ENCODE measurements around the gene FIGN.

The FIGN gene

DNA sequence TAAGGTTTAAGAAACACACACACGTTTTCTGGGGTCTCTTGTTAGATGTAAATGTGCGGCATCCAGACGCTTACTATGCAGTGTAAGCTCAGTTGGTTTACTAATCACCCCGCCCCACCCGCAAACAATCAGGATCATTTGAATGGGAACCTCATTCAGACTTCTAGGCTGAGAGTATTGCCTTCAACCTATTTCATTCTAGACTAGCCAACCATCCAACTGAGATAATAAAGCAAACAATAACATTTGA lies 1.3 kb upstream of the FIGN start:
- Histone ChIP-seq H3K36me3 (ENCODE audit: control insufficient read depth in 2 of 2, insufficient read depth in 2 of 2, low read length in 2 of 2) (no peaks in the 10 kb centered on the region), H3K27me3 (ENCODE audit: control insufficient read depth in 1 of 2, insufficient read depth in 2 of 2, low read length in 2 of 2) (peaks cover 0 to 8% of the 10 kb centered on the region in 2 donors), H3K9me3 (ENCODE audit: control insufficient read depth in 2 of 2, low read length in 2 of 2) (no peaks in the 10 kb centered on the region), H3K4me3 (ENCODE audit: low read length in 2 of 2) (peak overlapping the region; percentile 37 to 83), H3K27ac (ENCODE audit: low read length) (peak overlapping the region; percentile 66), H3K9ac (ENCODE audit: low read length in 2 of 2) (peak overlapping the region; percentile 24 to 51), H3K4me1 (ENCODE audit: control insufficient read depth, insufficient read depth, low read length) (no peaks in the 10 kb centered on the region)

DNA sequence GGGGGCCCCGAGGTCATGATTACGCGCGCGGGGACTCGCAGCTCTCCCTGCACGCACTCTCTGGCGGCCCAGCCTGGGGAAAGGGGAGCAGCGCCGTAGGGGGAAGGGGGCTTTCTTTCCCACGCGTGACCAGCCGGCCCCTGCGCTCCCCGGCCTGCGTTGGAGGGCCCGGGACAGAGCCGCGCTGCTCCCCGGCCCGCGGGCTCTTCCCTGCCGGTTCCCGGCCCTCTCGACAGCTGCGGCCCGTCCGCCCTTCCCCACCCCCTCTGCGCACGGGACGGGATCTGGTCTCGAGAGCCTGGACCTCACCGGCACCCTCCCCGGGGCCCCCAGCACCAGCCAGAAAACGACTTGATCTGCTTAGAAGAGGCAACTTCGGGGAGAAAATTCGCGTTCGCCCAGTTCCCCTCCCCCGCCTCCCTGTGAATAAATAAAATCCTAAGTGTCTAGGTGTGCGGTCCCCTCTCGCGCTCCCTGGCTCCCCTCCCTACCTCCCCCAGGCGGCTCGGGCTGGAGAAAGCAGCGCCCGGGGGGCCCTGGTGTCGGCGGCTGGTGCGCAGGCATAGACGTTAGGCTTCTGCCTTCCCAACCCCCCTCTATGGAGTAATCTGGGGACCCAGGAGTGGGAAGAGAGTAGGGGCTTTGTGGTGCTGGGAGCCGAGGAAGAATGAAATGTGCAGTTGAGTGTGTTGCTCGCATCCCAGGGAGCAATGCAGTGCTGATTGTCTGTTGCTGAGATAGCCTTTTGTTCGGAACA lies 803 bp upstream of the FIGN start:
- Histone ChIP-seq H3K4me3 (ENCODE audit: low read length in 2 of 2) (peak overlapping the region; percentile 37 to 83), H3K36me3 (ENCODE audit: control insufficient read depth in 2 of 2, insufficient read depth in 2 of 2, low read length in 2 of 2) (no peaks in the 10 kb centered on the region), H3K9ac (ENCODE audit: low read length in 2 of 2) (peak overlapping the region; percentile 24 to 51), H3K27ac (ENCODE audit: low read length) (peak overlapping the region; percentile 66), H3K27me3 (ENCODE audit: control insufficient read depth in 1 of 2, insufficient read depth in 2 of 2, low read length in 2 of 2) (peaks cover 0 to 8% of the 10 kb centered on the region in 2 donors), H3K9me3 (ENCODE audit: control insufficient read depth in 2 of 2, low read length in 2 of 2) (no peaks in the 10 kb centered on the region), H3K4me1 (ENCODE audit: control insufficient read depth, insufficient read depth, low read length) (no peaks in the 10 kb centered on the region)

DNA sequence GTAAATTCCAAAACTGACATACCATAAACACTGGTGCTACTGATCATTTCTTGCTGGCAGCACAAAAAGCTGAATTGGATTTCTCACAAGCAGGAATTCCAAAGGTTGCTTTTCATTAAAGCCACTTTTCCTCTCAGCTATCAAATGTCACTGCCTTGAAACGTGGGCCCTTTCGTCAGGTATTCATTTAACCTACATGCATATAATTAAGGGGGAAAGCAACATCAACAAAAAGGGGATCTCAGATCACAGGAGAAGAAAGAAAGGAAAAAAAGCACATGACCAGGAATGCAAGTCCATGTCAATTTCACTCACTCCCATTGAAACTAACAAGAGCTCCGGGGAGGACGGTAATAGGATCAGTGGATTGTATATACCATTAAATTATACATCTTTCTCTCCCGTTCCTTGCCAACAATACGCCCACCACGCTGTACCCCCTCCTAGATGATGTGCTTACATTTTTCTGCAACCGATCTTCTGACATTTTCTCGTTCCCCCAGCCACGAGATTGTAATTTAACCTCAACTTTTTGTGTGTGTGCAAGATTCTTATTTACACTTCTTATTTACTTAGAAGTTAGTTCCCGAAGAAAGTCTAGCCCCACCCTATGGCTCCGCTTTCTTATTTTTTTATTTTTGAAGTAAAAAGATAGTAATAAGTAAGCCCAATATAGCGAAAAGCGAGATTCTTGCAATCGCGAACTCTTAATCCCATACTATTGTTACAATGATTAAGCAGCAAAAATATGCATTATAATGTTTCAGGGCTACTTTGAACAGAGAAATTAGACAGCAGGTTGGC lies 725 bp downstream of the FIGN start:
- peak overlapping the region; percentile 37 to 83 for H3K4me3 ChIP-seq (ENCODE audit: low read length in 2 of 2)
- no peak overlapping the region for H3K27ac ChIP-seq (ENCODE audit: low read length)
- no peaks in the 10 kb centered on the region for H3K36me3 ChIP-seq (ENCODE audit: control insufficient read depth in 2 of 2, insufficient read depth in 2 of 2, low read length in 2 of 2)
- peak overlapping the region; percentile 24 to 72 for H3K9ac ChIP-seq (ENCODE audit: low read length in 2 of 2)
- no peaks in the 10 kb centered on the region for H3K9me3 ChIP-seq (ENCODE audit: control insufficient read depth in 2 of 2, low read length in 2 of 2)
- peaks cover 0 to 8% of the 10 kb centered on the region in 2 donors for H3K27me3 ChIP-seq (ENCODE audit: control insufficient read depth in 1 of 2, insufficient read depth in 2 of 2, low read length in 2 of 2)
- H3K4me1 ChIP-seq (ENCODE audit: control insufficient read depth, insufficient read depth, low read length), result no peaks in the 10 kb centered on the region

DNA sequence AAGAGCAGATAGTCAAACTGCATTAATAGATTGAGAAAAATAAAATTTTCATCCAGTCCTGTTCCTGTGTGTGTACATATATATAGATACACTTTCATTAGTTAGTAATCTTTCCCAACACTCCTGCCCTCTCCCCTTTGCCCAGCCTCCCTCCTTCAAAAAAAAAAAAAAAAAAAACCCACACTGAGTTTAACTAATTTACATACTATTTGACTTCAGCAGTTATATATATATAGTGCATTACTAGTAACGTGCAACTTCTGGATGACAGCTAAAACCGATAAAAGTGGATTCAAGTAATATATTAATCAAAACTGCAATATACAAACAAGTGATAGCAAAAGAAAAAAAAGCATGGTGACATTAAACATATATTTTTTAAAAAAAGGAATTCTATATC lies 1.4 kb downstream of the FIGN start:
- peak overlapping the region in 1 of 2 donors; percentile 83 for H3K4me3 ChIP-seq (ENCODE audit: low read length in 2 of 2)
- no peak overlapping the region for H3K9ac ChIP-seq (ENCODE audit: low read length in 2 of 2)
- no peaks in the 10 kb centered on the region for H3K9me3 ChIP-seq (ENCODE audit: control insufficient read depth in 2 of 2, low read length in 2 of 2)
- no peaks in the 10 kb centered on the region for H3K36me3 ChIP-seq (ENCODE audit: control insufficient read depth in 2 of 2, insufficient read depth in 2 of 2, low read length in 2 of 2)
- H3K27me3 ChIP-seq (ENCODE audit: control insufficient read depth in 1 of 2, insufficient read depth in 2 of 2, low read length in 2 of 2), result peaks cover 0 to 8% of the 10 kb centered on the region in 2 donors
- H3K27ac ChIP-seq (ENCODE audit: low read length), result no peak overlapping the region
- H3K4me1 ChIP-seq (ENCODE audit: control insufficient read depth, insufficient read depth, low read length), result no peaks in the 10 kb centered on the region

DNA sequence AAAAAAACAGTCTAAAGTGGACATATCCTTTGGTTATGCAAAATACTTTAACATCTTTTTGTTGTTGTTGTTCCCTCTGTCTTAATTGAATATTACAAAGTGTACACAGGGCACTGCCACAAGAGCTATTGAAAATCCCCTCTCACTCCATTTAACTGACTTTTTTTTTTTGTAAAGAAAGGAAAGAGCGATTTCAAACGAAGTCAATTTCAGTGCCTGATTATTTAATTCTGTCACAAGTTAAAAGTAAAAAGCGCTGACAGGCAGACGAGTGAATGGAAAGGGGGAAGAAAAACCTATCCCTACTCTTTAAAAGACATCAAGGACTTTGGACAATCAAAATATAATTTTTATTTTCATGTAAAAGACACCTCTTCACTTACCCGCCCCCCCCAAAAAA lies 1.9 kb downstream of the FIGN start:
- Histone ChIP-seq H3K4me1 (ENCODE audit: control insufficient read depth, insufficient read depth, low read length) (no peaks in the 10 kb centered on the region), H3K4me3 (ENCODE audit: low read length in 2 of 2) (peak overlapping the region in 1 of 2 donors; percentile 83), H3K27ac (ENCODE audit: low read length) (peak overlapping the region; percentile 47), H3K36me3 (ENCODE audit: control insufficient read depth in 2 of 2, insufficient read depth in 2 of 2, low read length in 2 of 2) (no peaks in the 10 kb centered on the region), H3K9ac (ENCODE audit: low read length in 2 of 2) (no peak overlapping the region), H3K9me3 (ENCODE audit: control insufficient read depth in 2 of 2, low read length in 2 of 2) (no peaks in the 10 kb centered on the region), H3K27me3 (ENCODE audit: control insufficient read depth in 1 of 2, insufficient read depth in 2 of 2, low read length in 2 of 2) (peaks cover 0 to 8% of the 10 kb centered on the region in 2 donors)

DNA sequence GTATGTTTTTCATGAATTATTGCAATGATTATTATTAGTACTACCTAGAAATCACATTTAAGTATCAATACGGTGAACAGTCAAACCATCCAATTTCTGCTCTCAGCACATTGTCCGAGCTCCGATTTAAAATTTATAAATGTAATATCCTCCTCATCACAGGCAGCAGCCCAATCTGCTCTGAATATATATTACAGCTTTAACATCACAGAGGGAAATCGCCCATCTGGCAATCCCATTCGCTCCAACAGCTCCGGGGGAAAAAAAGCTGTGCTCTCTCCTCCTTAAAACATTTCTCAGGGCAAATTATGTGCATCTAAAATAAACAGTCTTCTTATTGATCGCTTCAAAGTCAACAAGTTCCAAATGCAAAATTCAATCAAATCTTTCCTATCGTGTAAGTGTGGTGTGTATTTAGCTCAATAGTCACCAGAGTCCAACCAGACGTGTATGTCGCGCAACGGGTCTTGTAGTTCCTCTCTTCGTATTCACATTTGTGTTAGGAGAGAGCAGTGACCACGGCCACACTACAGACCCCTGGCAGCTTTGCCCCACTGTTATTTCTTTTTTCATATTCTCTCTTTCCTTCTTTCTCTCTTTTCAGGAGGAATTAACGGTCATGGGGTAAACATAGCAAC lies 2.4 kb downstream of the FIGN start:
- no peaks in the 10 kb centered on the region for H3K36me3 ChIP-seq (ENCODE audit: control insufficient read depth in 2 of 2, insufficient read depth in 2 of 2, low read length in 2 of 2)
- H3K9me3 ChIP-seq (ENCODE audit: control insufficient read depth in 2 of 2, low read length in 2 of 2), result no peaks in the 10 kb centered on the region
- H3K9ac ChIP-seq (ENCODE audit: low read length in 2 of 2), result peak overlapping the region in 1 of 2 donors; percentile 48
- no peaks in the 10 kb centered on the region for H3K4me1 ChIP-seq (ENCODE audit: control insufficient read depth, insufficient read depth, low read length)
- peak overlapping the region in 1 of 2 donors; percentile 50 for H3K4me3 ChIP-seq (ENCODE audit: low read length in 2 of 2)
- H3K27me3 ChIP-seq (ENCODE audit: control insufficient read depth in 1 of 2, insufficient read depth in 2 of 2, low read length in 2 of 2), result peaks cover 0 to 8% of the 10 kb centered on the region in 2 donors
- H3K27ac ChIP-seq (ENCODE audit: low read length), result peak overlapping the region; percentile 47

DNA sequence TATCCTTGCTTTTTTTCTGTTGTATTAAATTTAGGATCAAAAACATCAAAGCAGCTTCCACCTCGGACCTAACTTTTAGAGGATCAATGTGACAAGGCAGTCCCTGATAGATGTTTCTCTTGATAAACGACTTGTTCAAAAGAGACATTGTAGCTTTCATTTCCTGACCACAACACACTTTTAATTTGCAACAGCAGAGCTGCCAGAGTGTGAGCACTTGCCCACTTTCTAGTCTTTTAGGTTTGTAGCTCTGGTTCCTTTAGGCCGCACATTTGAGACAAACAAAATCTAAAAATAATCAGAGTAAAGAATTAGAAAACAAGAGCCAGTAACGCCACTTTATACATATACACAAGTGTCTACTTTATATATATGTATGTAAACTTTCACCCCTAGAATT lies 3.1 kb downstream of the FIGN start:
- peaks cover 0 to 8% of the 10 kb centered on the region in 2 donors for H3K27me3 ChIP-seq (ENCODE audit: control insufficient read depth in 1 of 2, insufficient read depth in 2 of 2, low read length in 2 of 2)
- H3K4me1 ChIP-seq (ENCODE audit: control insufficient read depth, insufficient read depth, low read length), result no peaks in the 10 kb centered on the region
- H3K27ac ChIP-seq (ENCODE audit: low read length), result peak overlapping the region; percentile 47
- peak overlapping the region in 1 of 2 donors; percentile 50 for H3K4me3 ChIP-seq (ENCODE audit: low read length in 2 of 2)
- no peaks in the 10 kb centered on the region for H3K36me3 ChIP-seq (ENCODE audit: control insufficient read depth in 2 of 2, insufficient read depth in 2 of 2, low read length in 2 of 2)
- H3K9ac ChIP-seq (ENCODE audit: low read length in 2 of 2), result peak overlapping the region in 1 of 2 donors; percentile 55
- H3K9me3 ChIP-seq (ENCODE audit: control insufficient read depth in 2 of 2, low read length in 2 of 2), result no peaks in the 10 kb centered on the region

DNA sequence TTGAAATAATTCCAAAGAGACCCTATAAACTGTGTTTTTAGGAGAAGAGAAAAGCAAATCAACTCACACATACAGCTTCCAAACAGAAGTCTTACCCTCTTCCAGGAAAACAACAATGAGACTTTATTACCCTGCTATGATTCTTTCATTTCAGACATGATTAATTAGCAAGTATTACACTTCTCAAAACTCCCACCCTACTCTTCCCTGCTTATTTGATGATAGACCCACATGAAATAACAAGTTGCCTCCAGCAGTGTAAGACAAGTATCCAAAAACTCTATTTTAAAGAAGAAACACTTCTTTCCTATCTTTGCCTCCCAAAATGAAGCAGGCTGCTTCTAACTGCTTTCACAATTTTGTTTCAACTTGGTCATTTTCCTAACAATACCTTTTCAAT lies 4.1 kb downstream of the FIGN start:
- peak overlapping the region; percentile 42 for H3K27ac ChIP-seq (ENCODE audit: low read length)
- H3K4me1 ChIP-seq (ENCODE audit: control insufficient read depth, insufficient read depth, low read length), result no peaks in the 10 kb centered on the region
- H3K27me3 ChIP-seq (ENCODE audit: control insufficient read depth in 1 of 2, insufficient read depth in 2 of 2, low read length in 2 of 2), result peaks cover 0 to 5% of the 10 kb centered on the region in 2 donors
- H3K4me3 ChIP-seq (ENCODE audit: low read length in 2 of 2), result peak overlapping the region in 1 of 2 donors; percentile 36
- no peaks in the 10 kb centered on the region for H3K36me3 ChIP-seq (ENCODE audit: control insufficient read depth in 2 of 2, insufficient read depth in 2 of 2, low read length in 2 of 2)
- no peak overlapping the region for H3K9ac ChIP-seq (ENCODE audit: low read length in 2 of 2)
- no peaks in the 10 kb centered on the region for H3K9me3 ChIP-seq (ENCODE audit: control insufficient read depth in 2 of 2, low read length in 2 of 2)

DNA sequence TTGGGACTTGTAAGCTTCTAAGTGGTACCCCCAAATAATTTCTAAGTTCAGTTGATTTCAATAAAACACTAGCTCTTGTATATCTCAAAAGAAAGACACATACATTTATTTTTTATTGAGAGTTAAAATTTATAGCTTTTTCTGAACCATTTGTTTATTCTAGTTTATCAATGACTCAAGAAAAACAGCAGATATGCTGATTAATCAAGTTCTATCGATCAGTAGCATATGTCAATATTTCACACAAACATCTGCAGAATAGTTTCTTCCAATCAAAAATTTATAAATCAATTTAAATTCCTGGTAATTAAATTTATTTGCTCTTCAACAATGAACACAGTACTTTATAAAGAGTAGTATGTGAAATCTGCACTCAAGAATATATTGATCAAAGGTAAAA lies 5.3 kb downstream of the FIGN start:
- Histone ChIP-seq H3K4me3 (ENCODE audit: low read length in 2 of 2) (no peak overlapping the region), H3K4me1 (ENCODE audit: control insufficient read depth, insufficient read depth, low read length) (no peaks in the 10 kb centered on the region), H3K36me3 (ENCODE audit: control insufficient read depth in 2 of 2, insufficient read depth in 2 of 2, low read length in 2 of 2) (no peaks in the 10 kb centered on the region), H3K9ac (ENCODE audit: low read length in 2 of 2) (no peak overlapping the region), H3K27me3 (ENCODE audit: control insufficient read depth in 1 of 2, insufficient read depth in 2 of 2, low read length in 2 of 2) (peaks cover 0 to 4% of the 10 kb centered on the region in 2 donors), H3K27ac (ENCODE audit: low read length) (no peak overlapping the region), H3K9me3 (ENCODE audit: control insufficient read depth in 2 of 2, low read length in 2 of 2) (no peaks in the 10 kb centered on the region)

DNA sequence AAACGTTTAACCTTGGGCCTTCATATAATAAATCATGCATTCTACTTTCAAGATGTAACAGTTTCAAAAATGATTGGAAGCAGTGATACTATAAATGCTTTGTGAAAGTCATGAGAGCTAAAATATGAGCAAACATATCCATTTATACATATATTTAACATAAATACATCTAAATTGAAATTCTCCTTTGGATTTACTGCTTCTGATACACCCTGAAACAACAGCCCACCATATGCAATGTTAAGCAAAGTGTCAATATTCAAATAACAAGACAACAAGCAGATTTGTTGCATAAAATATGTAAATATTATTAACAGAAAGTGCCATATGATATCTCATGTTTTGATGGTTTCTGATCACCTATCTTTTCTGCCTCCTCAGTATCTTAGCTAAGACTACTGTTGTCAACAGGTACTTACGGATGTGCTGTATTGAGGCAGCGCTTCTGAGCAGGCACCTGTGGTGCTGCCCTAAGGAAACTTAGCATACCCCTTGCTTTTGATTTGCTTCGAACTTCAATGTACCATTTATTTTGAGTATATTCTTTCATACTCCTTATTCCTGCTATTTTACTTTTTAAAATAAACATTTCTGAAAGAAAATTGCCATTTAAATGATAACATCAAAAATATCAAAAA lies 6.1 kb downstream of the FIGN start:
- H3K4me1 ChIP-seq (ENCODE audit: control insufficient read depth, insufficient read depth, low read length), result no peaks in the 10 kb centered on the region
- peaks cover 0 to under 1% of the 10 kb centered on the region in 2 donors for H3K27me3 ChIP-seq (ENCODE audit: control insufficient read depth in 1 of 2, insufficient read depth in 2 of 2, low read length in 2 of 2)
- no peak overlapping the region for H3K4me3 ChIP-seq (ENCODE audit: low read length in 2 of 2)
- no peak overlapping the region for H3K27ac ChIP-seq (ENCODE audit: low read length)
- no peaks in the 10 kb centered on the region for H3K36me3 ChIP-seq (ENCODE audit: control insufficient read depth in 2 of 2, insufficient read depth in 2 of 2, low read length in 2 of 2)
- no peak overlapping the region for H3K9ac ChIP-seq (ENCODE audit: low read length in 2 of 2)
- H3K9me3 ChIP-seq (ENCODE audit: control insufficient read depth in 2 of 2, low read length in 2 of 2), result no peaks in the 10 kb centered on the region

Measured in stomach smooth muscle (tissue), 2 donors.